Astrocyte of the cerebellum (primary cell): ENCODE results near the gene CAMKMT.
"Not testable (repeated sequence)": the region's sequence is repeated elsewhere in the genome, so short reads cannot be mapped to it uniquely, and the experiment has no call there.

Experiments used
- DNase-seq: peaks from one replicate; pipeline ENCODE4 v3.0.0-alpha.2; 2011; ENCODE audit warnings: low read depth
- H3K4me3 ChIP-seq: 2 replicates; pipeline ENCODE4 v1.5.1; 2011; ENCODE audit warnings: mild to moderate bottlenecking, low read depth, low read length, moderate library complexity
- in situ Hi-C: cut with HindIII; loops from 2 replicates; pipeline ENCODE4 v1.10.0; 2017; ENCODE audit warnings: low sequenced_read_pairs
- TF ChIP-seq, protein P1 (sequence below): IDR thresholded peaks from 2 replicates; pipeline ENCODE4 v1.5.1; 2012; ENCODE audit warnings: low read length, low read depth, moderate library complexity, mild to moderate bottlenecking; ENCODE audit errors: missing control alignments

CAMKMT gene

DNA sequence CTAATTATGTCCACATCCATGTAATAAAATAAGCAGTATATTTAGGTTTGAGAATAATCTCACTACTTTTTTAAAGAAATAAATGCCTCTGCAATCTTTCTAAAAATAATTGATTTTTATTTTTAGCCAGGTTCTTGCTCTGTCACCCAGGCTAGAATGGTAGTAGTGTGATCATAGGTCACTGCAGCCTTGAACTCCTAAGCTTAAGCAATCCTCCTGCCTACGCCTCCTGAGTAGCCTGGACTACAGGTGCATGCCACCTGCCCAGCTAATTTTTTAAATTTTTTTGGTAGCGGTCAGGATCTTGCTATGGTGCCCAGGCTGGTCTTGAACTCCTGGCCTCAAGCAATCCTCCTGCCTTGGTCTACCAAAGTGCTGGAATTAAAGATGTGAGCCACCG lies 133.3 kb downstream of the CAMKMT start:
- in situ Hi-C loops: no loop called here
- TF ChIP-seq, protein P1, sequence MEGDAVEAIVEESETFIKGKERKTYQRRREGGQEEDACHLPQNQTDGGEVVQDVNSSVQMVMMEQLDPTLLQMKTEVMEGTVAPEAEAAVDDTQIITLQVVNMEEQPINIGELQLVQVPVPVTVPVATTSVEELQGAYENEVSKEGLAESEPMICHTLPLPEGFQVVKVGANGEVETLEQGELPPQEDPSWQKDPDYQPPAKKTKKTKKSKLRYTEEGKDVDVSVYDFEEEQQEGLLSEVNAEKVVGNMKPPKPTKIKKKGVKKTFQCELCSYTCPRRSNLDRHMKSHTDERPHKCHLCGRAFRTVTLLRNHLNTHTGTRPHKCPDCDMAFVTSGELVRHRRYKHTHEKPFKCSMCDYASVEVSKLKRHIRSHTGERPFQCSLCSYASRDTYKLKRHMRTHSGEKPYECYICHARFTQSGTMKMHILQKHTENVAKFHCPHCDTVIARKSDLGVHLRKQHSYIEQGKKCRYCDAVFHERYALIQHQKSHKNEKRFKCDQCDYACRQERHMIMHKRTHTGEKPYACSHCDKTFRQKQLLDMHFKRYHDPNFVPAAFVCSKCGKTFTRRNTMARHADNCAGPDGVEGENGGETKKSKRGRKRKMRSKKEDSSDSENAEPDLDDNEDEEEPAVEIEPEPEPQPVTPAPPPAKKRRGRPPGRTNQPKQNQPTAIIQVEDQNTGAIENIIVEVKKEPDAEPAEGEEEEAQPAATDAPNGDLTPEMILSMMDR: no peak
- no peak for DNase-seq
- H3K4me3 ChIP-seq: no peak overlapping the region

DNA sequence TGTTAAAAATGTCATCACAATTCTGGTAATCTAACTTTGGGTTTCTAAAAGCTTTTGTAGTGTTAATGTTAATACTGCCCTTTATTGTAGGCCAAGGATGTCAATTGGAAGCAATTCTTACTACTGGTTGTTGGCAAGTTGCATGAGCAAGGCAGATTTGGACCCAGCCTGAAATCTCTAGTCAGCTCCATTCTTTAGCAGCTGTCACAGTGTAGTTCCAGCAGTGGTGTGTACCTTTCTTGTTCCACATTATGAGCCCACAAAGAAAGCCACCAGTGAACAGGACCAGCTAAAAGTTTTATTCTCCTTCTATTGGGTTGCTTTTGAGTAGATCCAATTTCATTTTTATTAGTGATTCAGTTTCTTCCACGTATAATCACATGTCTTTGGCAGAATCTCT lies 133.8 kb downstream of the CAMKMT start:
- in situ Hi-C loops: no loop called here
- H3K4me3 ChIP-seq: no peak overlapping the region
- DNase-seq: no peak
- TF ChIP-seq, protein P1: no peak

DNA sequence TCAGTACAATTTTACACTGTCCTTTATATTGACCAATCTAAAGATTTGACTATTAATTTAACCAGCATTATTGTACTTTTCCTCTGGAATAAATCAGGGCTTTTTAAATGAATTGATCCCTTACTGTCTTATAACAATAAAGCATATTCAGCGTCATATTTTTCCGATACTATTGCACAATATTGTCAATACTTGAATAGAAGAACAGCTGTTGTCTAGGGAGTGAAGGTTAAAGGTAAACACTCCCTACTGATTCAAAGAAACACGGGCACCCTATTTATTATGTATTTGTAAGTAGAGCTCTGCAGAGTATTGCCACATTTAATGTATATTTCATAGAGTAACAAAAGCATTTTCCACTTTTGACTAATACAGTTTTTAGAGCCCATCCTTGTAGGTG lies 134.4 kb downstream of the CAMKMT start:
- TF ChIP-seq, protein P1: no peak

DNA sequence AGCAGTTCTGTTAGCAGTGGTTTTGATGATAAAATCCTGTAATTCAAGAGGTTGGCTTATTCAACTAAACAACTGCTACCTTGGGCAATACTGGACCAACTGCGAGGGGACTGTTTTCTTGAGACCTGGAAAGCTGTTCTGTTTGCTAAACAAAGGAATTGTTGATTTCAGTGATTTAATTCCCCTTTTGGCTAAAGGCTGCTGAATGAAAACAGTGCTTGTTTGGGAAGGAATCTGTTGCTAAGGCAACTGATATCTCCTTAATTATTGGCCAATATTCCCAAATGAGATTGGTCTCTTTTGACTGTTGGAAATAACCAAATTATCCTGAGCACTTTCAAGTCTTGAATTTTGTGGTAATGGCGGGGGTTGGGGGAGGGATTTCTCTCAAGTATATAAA lies 136.8 kb downstream of the CAMKMT start:
- in situ Hi-C loops: no loop called here
- no peak for DNase-seq
- TF ChIP-seq, protein P1: no peak
- H3K4me3 ChIP-seq: no peak overlapping the region

More for the DNA sequence above, 134.4 kb downstream of the CAMKMT start:
- in situ Hi-C loops: no loop called here
- no peak for DNase-seq
- no peak overlapping the region for H3K4me3 ChIP-seq

DNA sequence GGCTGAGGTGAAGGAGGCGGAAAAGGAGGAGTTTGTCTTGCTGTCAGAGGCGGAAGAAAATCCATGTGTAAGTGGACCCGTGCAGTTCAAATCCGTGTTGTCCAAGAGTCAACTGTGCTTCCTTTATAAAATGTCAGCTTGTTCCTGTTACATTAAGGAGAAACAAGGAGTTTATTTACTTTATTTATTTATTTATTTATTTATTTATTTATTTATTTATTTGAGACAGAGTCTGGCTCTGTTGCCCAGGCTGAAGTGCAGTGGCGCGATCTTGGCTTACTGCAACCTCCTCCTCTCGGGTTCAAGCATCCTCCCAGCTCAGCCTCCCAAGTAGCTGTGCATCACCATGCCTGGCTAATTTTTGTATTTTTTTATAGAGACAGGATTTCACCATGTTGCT lies 143.9 kb downstream of the CAMKMT start:
- H3K4me3 ChIP-seq, in situ Hi-C loops: not testable (repeated sequence)

DNA sequence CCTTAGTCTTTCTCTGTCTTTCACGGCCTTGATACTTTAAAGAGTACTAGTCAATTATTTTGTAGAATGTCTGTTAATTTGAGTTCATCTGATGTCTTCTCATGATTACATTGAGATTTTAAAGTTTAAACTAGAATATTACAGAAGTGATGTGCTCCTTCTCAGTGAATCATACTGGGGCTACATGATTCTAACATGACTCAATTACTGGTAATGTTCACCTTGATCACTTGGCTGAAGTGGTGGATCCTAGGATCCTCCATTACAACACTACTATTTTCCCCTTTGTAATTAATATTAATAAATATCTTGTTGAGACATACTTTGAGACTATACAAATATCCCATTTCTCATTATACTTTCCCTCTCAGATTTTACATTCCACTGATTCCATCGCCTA lies 148.5 kb downstream of the CAMKMT start:
- TF ChIP-seq, protein P1: no peak
- no peak for DNase-seq
- in situ Hi-C loops: no loop called here
- H3K4me3 ChIP-seq: no peak overlapping the region

More for the DNA sequence above, 143.9 kb downstream of the CAMKMT start:
- not testable (repeated sequence) for DNase-seq

DNA sequence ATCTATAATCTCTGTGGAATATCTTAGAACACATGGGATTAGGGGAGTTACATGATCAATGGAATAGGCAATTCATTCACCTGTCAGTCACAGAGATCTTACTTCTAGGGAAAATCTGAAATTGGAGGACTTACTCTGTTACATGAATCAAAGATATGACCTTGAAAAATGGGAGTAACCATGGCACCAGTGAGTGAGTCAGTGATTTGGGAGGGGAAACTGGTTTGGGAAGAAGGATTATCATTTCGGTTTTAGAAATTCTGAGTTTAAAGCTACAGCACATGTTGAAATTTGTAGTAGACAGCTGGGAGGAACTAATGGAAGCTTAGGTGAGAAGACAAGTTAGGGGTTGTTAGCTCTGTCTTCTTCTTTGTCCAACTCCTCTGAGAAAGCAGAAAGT lies 153.7 kb downstream of the CAMKMT start:
- H3K4me3 ChIP-seq: no peak overlapping the region
- TF ChIP-seq, protein P1: no peak
- in situ Hi-C loops: no loop called here
- no peak for DNase-seq
